Embryonic facial prominence (tissue), 1 donor: ENCODE results near the gene FRYL.
"Not testable (repeated sequence)": the region's sequence is repeated elsewhere in the genome, so short reads cannot be mapped to it uniquely, and the experiment has no call there.

Experiments
- DNase-seq: peaks from one replicate; pipeline ENCODE4 v3.0.0-alpha.2; 2016; ENCODE audit errors: extremely low spot score

The FRYL gene

GRCh38 chr4:48779998-48780864 lies at the start of gene FRYL:
Gene FRYL, minus strand, starts transcription at chr4:48780279. Its CDS starts 145,869 bp downstream, at chr4:48634410.
- peak; percentile 100 for DNase-seq

- DNase-seq: no peak
Observed at GRCh38 chr4:48827622-48828021, 47.5 kb upstream of the FRYL start.

DNA sequence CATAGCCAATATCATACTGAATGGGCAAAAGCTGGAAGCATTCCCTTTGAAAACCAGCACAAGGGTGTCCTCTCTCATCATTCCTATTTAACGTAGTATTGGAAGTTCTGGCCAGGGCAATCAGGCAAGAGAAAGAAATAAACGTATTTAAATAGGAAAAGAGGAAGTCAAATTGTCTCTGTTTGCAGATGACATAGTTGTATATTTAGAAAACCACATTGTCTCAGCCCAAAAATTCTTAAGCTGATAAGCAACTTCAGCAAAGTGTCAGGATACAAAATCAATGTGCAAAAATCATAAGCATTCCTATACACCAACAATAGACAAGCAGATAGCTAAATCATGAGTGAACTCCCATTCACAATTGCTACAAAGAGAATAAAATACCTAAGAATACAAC lies 41.4 kb upstream of the FRYL start:
- not testable (repeated sequence) for DNase-seq

GRCh38 chr4:48816971-48817370 lies 36.9 kb upstream of the FRYL start:
- DNase-seq: no peak

DNA sequence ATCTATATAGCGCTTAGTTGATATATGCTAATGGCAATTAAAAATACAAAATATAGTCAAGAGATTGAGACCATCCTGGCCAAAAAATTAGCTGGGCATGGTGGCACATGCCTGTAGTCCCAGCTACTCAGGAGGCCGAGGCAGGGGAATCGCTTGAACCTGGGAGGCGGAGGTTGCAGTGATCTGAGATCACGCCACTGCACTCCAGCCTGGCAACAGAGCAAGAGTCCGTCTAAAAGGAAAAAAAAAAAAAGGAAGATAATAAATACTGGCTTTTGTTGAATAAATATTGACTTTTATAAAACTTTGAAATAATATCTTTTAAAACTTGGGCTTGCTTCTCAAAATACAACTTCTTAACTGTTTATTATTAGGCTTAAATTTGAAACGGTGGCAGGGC lies 36.2 kb upstream of the FRYL start:
- not testable (repeated sequence) for DNase-seq

GRCh38 chr4:48815483-48815882 lies 35.4 kb upstream of the FRYL start:
- no peak for DNase-seq

GRCh38 chr4:48813964-48814363 lies 33.9 kb upstream of the FRYL start:
- DNase-seq: no peak

DNA sequence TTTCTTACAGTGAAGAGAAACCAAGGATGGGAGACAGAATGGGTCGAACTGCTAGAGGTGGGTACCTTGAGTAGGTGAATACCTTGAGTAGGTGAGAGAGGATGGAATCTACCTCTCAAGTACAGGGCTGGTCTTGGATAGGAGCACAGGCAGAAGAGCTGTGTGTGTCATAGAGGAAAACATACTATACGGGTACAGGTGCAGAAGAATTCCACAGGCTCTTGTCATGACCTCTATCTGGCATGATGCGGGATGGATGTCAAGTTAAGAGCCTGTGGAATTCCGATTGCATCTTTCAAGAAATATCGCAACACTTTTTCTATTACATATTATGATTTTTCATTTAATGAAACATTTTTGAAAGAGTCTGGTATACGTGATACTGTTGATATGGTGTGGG lies 32.8 kb upstream of the FRYL start:
- DNase-seq: no peak

GRCh38 chr4:48804584-48805301 lies 24.7 kb upstream of the FRYL start:
- no peak for DNase-seq

DNA sequence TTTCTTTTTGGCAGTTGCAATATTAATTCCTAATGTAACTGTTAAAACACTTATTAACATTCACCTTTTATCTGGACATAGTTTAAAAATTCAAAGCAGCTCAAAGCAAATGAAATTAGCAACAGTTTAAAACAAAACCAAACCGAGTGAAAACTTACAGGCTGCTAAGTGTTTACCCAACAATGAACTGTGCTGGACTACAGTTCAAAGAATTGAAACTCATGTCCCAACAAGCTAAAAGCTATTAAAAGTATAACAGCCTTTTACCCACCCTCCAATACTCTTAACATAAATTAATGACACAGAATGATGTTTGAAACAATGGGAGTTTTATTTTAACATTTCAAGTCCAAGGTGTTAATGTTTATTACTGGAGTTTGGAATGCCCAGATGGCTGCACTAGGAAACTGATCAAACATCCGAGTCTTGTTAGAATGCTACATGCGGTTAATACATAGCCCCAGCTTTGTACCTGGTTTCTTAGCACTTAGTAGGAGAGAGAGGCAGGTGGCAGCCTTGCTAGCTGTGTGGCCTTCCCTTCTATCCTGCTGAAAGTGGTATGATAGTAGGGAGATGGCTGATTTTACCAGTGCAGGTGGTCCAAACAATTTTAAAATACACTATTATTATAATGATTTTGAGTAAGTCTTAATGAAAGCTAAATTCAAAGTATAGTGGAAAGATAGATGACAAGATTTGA lies 21.1 kb upstream of the FRYL start:
- DNase-seq: no peak

DNA sequence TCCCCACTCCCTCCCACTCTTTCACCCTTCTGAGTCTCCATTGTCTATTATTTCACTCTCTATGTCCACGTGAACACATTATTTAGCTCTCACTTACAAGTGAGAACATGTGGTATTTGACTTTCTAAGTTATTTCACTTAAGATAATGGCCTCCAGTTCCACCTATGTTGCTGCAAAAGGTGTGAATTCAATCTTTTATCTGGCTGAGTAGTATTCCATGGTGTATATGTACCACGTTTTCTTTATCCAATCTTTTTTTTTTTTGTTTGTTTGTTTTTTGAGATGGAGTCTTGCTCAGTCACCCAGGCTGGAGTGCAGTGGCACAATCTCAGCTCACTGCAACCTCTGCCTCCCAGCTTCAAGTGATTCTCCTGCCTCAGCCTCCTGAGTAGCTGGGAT lies 20.1 kb upstream of the FRYL start:
- DNase-seq: not testable (repeated sequence)

GRCh38 chr4:48799157-48799556 lies 19.1 kb upstream of the FRYL start:
- DNase-seq: no peak

DNA sequence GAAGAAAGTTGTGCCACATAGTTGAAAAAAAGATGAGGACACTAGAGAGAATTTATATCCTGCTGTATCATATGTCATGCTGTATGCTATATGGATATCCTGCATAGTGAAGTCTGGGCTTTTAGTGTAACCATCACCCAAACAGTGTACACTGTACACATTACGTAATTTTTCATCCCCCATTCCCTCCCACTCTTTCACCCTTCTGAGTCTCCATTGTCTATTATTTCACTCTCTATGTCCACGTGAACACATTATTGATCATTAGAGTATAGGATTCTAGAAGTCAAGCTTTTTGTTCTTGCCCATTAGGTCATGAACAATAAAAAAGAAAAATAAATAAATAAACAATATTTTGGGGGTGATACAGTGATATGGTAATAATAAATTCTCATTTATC lies 18.0 kb upstream of the FRYL start:
- DNase-seq: no peak

DNA sequence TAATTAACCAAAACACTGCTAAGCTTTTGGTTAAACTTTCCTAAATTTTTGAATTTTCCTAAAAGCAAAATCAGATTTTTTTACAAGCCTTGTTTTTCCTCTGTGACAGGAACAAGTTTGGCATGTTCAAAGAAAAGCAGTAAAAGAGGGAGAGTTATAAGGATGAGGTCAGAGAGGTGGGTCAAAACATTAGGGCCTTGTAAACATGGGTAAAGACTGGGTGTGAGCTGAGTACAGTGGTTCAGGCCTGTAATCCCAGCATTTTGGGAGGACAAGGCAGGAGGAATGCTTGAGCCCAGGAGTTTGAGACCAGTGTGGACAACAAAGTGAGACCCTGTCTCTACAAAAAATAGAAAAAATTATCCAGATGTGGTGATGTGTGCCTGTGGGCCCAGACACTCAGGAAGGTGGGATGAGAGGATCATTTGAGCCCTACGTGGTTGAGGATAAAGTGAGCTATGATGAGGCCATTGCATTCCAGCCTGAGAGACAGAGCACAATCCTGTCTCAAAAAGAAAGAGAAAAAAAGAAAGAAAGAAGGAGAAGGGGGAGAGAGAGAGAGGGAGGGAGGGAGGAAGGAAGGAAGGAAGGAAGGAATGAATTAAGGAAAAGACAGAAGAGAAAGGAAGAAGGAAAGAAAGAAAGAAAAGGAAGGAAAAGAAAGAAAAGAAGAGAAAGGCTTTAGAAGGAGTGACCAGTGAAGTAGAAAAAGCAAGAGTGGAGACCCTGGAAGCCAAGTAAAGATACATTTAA lies 17.0 kb upstream of the FRYL start:
- DNase-seq: no peak

DNA sequence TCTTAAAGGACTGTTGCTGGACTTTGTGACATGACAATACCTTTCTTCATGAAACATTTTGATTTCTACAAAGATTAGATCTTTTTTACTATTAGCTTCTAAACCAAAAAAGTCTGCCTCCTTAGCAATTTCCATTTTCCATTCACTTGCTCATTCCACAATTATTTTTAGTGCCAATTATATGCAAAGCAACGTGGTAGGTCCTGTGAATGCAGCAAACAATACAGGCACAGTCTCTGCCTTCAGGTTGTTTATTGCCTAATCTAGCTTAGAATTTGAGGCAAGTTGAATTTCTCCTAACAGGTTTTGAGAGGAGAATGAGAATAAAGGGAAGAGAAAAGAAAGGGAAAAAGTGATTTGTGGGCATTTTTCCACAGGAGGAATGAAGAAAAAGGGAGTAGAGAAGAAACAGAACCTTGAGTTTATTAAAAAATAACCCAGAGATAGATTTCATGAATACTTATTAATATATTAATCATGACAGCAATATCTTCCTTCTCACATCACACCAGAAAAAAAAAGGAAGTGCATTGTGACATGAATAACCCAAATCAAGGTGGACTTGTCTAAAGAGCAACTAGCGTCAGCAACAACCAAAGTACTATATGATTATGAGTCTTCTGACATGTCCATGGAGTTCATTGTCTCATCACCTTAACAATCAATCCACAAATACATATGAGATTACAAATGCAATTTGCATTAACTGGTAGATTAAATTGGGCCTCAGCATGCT lies 16.3 kb upstream of the FRYL start:
- no peak for DNase-seq

DNA sequence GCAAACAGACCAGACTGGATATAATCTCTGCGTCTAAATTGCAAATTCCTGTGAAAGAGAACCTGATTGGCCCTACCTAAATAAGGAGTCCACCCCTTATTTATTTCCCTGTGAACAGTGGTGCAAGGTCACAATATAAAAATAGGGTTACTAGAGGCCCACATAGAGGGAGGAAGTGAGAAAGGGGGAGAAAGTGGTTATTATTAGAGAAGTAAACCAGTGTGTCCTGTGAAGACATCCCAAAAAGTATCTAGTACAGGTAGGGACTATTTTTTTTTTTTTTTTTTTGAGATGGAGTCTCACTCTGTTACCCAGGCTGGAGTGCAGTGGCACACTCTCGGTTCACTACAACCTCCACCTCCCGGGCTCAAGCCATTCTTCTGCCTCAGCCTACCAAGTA lies 15.0 kb upstream of the FRYL start:
- no peak for DNase-seq

DNA sequence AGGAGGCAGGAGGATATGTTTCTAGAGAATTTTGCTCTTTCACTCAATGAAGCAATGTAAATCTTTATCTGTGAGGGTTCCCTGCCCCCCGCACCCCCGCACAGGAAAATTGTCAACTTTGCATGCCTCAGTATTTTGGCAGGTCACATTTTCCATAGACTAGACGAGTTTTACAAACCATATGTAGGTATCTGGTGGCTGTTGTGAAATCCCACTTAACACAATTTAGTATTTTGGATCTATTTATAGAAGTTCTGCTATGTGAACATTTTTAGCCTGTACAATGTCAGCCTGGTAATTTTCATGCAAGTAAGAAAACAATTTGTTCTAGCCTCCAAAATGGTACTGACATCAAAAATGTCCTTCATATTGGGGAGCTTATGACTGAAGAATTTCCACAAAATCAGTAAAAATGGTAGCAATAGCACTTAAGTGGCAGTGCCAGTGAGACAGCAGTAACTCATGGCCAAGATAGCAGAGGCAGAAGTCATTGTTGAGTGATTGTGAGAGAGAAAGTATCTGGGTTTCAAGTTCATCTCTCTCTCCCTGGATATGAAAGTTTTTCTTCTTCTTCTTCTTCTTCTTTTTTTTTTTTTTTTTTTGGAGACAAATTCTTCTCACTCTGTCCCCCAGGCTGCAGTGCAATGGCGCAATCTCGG lies 12.4 kb upstream of the FRYL start:
- no peak for DNase-seq

- no peak for DNase-seq
Observed at GRCh38 chr4:48791313-48791712, 11.2 kb upstream of the FRYL start.

GRCh38 chr4:48790561-48790960 lies 10.5 kb upstream of the FRYL start:
- DNase-seq: no peak

GRCh38 chr4:48787056-48787455 lies 7.0 kb upstream of the FRYL start:
- no peak for DNase-seq

DNA sequence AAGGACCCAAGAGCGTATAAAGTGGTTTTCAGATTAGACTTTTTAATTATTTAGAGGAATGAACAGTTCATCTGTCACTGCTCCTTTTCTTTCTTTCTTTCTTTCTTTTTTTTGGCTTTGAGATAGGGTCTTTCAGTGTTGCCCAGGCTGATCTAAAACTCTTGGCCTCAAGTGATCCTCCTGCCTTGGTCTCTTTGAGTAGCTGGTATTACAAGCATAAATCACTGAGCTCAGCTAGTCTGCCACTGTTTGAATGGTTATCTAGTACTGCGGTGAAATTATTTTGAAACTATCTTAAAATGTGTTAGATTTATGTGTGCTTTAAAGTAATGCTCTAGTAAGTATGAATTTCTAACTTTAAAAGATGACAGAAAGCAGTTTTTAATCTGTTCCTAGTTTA lies 6.5 kb upstream of the FRYL start:
- DNase-seq: no peak
